Stimulated activated naive CD4-positive, alpha-beta T cell treated with Interleukin-2 at 50 U/mL for 16 hours (primary cell): ENCODE measurements around the gene DNAH2.

Experiments
- DNase-seq: peaks from one replicate; lab custom pipeline; 2025; lab: John Stamatoyannopoulos, UW

DNAH2 gene

DNA sequence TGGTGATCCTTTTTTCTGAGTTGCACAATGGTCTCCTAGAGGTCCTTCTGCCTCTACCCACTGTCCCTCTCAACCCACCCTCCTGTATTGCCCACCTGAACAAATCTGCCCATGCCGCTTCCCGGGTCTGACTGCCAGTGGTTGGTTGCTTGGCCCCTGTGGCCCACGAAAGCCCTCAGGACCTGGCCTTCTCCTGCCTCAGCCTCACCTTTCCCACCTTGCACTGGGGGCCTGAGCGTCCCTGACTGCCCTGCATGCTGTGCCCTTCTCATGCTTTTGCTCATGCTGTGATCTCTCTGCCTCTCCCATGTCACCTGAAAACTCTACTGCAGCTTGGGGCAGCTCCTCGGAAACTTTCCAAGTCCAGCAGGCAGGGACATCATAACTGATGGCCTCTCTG is 102.7 kb downstream of the DNAH2 start:
- DNase-seq, result no peak

DNA sequence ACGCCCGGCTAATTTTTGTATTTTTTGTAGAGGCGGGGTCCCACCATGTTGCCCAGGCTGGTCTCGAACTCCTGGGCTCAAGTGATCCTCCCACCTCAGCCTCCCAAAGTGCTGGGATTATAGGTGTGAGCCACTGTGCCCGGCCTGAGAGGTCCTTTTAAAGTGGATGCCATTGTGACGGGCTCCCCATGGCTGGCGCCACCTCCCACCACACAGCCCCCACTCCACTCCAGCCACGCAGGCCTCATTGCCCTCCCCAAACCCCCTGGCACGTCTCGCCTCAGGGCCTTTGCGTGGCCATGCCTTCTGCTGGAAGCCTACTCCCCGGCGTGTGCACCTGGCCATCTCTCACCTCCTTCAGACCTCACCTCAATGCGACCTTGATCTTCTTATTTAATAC is 104.6 kb downstream of the DNAH2 start:
- DNase-seq, result no peak

DNA sequence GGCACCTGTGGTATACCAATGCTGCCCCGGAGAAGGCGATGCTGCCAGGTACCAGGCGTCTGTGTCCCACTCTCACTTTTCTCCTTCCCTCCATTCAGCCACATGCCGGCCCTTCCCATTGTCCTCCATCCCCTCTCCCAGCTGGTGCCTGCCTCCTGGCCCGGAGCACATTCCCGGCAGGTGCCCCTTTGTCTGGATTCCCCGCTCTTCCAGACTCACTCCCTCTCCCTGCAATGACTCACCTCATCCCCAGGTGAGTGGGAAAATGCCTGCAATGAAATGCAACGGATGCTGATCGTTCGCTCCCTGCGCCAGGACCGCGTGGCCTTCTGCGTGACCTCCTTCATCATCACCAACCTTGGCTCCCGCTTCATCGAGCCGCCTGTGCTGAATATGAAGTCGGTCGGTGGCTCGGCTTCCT is 106.0 kb downstream of the DNAH2 start:
- no peak for DNase-seq

DNA sequence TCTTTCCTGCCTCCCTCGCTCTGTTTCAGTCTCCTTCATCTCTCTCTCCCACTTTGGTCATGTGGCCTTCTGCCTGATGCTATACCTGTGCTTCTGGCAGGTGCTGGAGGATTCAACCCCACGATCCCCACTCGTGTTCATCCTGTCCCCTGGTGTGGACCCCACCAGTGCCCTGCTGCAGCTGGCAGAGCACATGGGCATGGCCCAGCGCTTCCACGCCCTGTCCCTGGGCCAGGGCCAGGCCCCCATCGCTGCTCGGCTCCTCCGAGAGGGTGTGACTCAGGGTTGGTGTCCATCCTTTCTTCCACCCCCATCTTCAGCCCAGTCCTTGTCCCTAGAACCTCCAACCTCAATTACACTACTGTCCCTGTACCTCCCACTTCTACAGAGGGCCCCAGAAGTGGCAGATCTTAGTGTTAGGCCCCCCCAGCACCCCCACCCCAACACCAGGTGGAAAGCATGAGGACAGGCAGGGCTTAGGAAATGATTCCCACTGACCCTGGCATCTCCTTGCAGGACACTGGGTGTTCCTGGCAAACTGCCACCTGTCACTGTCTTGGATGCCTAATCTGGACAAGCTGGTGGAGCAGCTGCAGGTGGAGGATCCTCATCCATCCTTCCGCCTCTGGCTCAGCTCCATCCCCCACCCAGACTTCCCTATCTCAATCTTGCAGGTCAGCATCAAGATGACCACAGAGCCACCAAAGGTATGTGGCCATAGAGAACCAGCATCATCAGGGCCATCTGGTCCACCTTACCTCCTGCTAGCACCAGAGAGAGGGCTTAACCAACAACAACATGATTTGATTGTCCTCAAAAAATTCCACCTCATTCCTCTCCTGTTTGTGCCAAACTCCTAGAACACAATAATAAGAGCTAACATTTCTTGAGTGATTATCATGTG is 106.7 kb downstream of the DNAH2 start:
- DNase-seq, result no peak

DNA sequence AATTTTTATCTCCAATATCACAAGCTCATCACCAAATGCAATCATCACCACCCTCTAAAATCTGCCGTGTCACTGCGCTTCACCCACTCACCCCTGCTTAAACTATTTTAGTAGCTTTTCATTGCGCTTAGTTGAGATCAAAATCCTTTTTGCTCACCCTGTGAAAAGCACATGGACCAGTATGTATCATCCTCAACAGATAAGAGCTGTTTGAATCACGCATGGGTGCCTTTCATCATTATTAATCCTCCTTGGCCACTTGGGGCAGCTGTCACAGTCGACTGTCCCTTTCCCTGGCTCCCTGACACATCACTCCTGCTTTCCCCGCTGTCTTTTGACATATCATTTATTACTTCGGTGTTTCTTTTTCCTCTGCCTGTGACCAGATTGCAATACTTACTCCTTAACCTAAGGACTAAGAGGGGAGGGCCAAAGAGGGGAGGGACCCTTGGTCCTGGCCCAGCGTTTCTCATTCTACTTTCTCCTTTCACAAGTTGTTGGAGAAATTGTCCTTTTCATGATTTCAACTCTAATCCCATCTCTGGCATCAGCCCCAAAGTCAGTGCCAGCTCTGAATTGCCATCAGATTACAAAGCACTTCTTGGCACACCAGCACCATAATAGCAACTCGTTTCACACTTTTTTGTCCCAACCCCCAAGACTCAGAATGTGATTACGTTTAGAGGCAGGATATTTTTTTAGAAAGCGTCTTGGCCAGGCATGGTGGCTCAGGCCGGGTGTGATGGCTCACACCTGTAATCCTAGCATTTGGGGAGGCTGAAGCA is 107.9 kb downstream of the DNAH2 start:
- DNase-seq, result no peak

DNA sequence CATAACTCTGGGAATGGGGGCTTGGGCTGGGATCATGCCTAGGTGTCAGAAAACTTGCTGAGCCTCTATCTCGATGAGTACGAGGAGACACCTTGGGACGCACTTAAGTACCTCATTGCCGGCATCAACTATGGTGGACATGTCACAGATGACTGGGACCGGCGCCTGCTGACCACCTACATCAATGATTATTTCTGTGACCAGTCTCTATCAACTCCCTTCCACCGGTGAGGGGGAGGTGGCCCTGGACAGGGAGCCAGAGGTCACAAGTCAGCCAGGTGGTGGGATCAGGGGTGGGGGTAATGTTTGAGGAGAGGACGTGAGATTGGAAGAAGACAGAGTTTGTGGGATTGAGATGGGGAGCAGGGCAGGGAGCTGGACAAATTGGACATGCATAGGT is 113.1 kb downstream of the DNAH2 start:
- no peak for DNase-seq

DNA sequence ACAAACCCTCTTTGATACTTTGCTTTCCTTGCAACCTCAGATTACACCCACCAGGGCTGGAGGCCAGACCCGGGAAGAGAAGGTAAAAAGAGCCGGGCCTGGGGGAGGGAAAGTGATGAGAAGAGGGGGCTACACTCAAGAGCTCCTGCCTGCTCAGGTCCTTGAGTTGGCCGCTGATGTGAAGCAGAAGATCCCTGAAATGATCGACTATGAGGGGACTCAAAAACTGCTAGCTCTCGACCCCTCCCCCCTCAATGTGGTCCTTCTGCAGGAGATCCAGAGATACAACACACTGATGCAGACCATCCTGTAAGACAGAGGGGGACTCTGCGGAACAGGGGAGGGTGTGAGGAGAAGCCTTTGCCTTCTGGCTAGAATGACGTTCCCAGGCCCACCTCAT is 113.7 kb downstream of the DNAH2 start:
- DNase-seq, result no peak

DNA sequence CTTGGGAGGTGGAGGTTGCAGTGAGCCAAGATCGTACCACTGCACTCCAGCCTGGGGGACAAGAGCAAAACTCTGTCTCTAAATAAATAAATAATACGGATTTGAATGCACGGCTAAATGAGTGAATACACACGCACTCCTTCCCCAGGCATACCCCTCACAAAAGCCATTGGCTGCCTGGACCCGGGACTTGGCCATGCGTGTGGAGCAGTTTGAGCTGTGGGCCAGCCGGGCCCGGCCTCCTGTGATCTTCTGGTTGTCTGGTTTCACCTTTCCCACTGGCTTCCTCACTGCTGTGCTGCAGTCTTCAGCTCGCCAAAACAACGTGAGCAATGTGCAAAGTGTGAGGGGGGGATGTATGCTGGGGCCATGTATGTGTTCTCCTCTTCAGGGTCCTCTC is 114.9 kb downstream of the DNAH2 start:
- no peak for DNase-seq

DNA sequence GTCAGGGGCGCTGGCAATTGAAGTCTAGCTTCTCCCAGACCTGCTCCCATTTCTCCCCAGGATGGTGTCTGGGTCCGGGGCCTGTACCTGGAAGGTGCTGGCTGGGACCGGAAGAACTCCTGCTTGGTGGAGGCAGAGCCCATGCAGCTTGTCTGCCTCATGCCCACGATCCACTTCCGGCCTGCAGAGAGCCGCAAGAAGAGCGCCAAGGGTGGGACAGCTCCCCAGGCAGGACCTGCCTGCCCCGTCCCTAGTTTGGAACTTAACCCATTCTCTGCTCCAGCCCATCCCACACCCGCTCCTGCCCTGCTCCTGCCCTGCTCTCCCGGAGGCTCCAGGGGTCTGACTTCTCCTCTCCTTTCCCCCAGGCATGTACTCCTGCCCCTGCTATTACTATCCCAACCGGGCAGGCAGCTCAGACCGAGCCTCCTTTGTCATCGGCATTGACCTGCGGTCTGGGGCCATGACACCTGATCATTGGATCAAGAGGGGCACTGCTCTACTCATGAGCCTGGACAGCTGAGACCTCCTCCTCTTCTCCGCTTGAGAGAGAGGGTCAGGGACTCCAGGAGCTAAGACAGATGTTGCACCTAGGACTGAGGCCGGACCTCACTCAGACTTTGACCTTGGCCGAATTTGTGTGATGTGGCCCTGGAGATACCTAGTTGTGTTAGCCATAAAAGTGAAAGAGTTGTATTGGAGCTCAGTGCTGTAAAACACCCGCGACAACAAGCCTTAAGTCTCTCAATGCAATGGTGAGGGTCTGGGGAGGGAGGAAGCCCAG is 115.7 kb downstream of the DNAH2 start:
- DNase-seq, result no peak

DNA sequence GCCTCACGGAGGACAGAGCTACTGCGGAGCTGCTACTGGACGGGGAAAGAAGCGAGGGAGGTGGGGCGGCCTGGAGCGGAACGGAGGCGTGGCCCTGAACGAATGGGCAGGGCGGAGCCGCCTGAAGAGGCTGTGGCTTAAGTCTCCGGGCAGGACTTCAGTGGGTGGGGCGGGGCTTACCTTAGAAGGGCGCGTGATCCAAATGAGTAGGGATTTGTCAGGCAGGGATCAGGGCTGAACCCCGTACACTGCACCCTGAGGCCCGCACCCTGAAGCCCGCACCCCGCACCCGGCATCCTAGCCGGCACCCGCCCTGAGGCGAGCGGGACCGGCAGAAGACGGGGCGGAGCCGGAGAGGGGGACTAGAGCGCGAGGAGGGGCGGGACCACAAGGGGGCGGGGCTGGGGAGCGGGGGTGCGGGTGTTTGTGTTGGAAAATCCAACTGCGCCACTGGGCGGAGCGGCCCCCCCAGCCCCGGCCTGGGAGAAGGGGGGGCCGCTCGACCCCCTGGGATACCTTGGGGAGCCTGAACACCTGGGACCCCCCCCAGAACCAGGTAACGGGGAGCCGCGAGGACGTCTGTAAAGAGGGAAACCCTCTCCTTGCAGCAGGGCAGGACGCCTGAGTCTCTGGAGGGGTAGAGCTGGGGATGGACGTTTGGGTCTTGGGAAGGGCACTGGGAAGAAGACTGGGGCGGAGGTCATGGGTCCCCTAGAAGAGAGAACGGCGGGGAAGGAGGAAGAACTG is 116.4 kb downstream of the DNAH2 start, which contains the start of gene KDM6B:
TSS of gene KDM6B (plus strand) at position 423 of the 747 bp plus-strand sequence. CDS start 11,338 bp downstream, outside the sequence.
- DNase-seq, result peak; percentile 91

DNA sequence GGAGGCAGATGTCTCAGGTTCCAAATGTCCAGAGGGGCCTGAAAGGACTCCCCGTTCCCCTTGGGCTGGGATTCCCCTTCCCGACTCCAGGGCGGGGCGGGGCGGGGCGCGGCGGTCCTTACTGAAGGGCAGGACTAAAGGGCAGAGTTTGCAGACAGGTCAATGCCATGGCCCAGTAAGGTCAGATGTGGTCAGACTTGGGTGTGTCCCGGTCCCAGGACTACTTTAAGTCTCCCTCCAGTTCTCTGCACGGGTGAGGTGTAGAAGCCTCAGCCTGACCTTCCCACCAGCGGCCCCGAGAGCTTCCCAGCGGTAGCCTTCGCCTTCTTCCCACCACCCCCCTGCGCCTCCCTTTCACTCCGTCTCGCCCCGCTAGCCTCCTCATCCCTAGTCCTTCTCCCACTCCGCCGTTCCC is 117.0 kb downstream of the DNAH2 start:
- DNase-seq, result peak; percentile 56

DNA sequence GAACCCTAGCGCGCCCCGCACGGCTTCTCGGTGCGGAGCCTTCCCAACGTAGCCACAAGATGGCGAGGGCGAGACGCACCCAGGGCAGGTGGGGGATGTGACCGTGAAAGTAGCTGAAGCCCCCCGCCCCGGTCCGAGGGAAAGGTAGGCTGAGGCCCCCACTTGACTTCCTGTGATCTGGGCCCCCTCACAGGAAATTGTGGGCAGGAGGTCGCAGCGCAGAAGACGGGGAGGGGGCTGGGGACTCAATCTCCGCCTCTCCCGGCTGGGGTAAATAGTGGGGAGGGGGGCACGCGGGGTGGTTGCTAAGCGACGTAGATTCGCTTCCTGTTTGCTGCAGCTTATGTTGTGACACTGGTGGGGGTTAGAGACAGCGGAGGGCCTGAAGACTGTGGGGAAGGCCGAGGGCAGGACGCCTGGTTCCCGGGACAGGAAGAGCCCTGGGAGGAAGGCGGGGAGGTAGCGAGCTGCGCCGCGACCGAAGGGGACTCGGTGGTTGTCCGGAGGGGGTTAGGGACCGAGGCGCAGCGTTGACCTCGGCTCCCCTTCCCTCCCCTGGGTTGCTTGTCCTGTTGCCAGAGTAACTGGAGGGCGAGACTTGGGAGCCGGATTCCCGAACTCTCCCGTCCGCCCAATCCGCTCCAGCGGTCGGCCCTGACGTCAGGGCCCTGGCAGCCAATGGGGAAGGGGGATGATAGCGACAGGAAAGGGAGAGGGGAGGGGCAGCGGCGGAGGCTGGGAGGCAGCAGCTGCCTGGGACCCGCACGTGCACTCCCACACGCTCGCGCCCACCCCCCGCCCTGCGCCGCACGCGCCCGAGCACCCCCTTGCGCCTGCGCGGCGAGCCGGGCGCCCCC is 117.6 kb downstream of the DNAH2 start:
- DNase-seq, result peak; percentile 88

DNA sequence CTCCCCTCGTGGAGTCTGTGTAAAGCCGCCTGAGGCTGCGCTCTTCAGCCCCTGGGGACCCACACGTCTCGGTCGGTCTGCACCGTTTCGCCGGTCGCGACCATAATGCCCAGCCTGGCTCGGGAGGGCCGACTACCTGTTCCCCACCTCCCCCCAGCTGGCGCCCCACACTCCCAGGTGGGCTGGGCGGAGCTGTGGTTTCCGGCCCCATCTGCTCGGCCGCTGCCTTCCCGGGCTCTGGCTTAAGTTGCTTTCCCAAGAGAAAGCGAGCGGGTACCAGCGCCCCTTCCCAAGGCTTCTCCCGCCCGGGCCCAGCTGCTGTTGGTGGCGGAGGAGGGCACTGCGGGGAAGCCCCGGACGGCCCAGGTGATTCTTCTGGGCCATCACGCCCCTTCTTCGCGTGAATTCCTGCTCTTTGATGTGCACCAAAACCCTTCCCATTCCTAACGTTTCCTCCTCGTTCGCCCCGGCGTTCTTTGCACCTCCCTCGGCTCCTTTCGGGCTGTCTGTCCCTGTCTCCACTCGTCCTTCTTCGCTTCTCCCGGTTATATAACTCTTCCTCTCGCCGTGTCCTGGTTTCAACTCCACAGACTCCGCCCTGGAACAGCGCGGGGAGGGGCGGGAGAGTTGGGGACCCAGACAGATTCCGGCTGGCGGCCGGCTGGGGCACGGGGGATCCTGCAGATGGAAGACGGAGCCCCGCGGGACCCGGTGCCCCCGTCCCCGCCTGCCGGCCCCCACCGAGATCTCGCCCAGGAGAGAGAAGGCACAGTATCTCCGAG is 118.5 kb downstream of the DNAH2 start:
- DNase-seq, result peak; percentile 54

DNA sequence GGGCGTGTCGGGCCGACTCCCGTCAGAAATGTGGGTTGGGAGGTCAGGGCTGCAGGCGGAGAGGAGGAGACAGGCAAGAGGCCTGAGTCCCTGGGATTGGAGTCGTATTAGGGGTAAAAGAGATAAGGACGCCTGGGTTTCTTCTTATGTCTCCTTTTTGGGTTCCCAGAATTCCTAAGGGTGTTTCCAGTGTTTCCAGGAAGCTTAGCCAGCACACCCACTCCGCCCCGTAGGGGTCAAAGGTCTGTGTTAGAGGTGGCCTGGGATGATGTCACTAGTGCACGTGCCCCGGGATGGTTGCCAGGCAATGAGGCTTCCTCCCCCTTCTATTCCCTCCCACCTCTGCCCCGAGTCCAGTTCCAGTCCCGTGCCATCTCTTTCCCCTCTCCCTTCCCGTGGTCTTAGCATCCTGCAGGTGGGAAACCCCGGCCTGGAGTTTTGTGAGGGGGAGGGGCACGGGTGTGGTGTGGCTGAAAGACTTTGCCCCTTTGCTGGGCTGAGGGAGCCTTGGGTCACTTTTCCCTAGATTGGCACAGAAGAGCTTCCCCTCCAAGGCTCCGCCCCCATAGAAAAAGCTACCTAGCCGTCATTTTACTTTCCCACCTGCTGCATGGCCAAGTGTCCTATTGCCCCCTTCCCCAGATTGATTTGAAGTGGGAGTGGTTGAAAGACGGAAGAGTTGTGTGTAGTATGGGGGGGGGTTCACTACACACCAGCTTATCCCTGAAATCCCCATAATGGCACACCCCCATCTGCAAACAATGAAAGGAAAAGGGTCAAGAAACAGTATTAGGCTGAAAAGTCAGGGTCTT is 119.3 kb downstream of the DNAH2 start:
- peak; percentile 73 for DNase-seq

DNA sequence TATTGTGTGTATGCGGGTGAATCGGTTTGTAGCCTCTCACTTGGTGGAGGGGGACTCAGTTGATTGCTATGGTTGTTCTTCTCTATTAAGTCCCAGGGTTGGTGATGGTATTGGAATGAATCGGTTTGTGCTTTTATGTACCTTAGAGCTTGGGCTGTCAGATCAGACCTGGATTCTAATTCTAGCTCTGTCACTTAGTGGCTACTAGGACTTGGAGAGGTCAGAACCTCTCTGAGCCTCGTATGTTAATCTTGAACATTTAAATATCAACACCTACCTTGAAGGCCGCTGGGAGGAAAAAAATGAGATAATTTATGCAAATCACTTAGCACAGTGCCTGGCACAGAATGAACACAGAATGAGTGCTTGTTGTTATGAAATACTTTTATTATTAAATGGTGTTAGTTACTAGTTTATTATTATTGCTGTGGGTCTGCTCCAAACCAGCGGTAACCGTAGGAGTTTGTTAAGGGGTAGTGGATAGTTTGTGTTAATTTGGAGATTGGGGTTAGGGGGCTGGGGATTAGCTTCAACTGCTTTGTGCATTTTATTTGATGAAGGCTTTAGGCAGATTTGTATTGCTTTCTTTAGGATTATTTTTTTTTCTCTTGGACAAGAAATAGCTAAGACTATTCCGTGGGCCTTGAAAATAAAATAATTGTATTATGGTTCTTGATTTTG is 120.0 kb downstream of the DNAH2 start:
- DNase-seq, result no peak

DNA sequence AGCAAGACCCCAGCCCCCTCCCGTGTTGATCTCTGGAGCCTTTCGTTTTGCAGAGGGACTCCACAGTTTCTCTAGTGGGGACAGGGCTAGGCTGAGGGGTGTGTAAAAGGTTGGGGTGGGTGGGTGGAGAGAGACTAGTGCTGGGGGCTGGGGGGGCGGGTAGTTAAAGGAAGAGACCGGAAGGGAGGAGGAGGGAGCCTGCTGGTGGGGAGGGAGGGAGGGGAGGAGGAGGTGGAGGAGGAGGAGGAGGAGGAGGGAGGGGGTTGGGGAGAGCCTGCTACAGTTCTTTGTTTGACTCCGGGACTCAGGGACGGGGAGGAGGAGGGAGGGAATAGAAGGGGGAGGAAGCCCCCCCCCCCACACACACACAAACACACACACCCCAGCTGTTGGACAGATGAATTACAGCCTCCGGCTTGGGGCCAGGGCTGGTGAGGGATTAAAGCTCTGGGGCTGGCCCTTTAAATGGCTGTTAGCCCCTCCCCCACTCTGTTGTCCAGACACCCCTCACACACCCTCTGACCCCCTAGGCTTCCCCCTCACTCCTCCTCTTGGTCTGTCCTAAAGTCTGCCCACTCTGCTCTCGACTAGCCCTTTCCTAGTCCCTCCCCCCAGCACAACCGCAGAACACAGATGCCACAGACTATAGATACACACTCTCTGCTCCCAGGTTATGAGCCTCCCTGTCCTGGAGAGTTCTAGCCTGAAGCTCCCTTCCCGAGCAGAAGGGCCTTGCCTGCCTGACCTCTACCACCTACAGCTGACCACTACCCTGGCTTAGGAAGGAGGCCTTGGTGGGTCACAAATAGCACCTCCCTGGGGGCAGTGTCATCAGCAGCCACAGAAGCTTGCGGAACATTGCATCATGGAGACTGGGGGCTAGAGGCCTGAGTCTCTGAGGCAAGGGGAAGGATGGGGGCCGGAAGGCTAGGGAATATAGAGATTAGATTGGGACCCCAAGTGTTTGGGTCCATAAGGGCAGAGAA is 120.8 kb downstream of the DNAH2 start:
- no peak for DNase-seq
